Measurements from ENCODE around the gene RNASET2.

The RNASET2 gene

GRCh38 chr6:166937746-166938145 lies 18.6 kb downstream of the RNASET2 start:
- Histone ChIP-seq H3K27ac (ENCODE audit: low read depth, low read length, poor library complexity, severe bottlenecking) (no peak overlapping the region), H3K4me1 (ENCODE audit: insufficient read depth, low read length, severe bottlenecking) (peaks cover 21% of the 10 kb centered on the region), H4K20me1 (ENCODE audit: insufficient read depth, low read length) (no peaks in the 10 kb centered on the region), H3K9ac (ENCODE audit: low read length) (no peak overlapping the region), H3F3A (ENCODE audit: insufficient read depth, low read length) (no peaks in the 10 kb centered on the region), H3K4me3 (ENCODE audit: low read depth, low read length, poor library complexity, severe bottlenecking) (no peak overlapping the region), H3K9me2 (ENCODE audit: low read depth, low read length) (no peaks in the 10 kb centered on the region), H3K4me2 (ENCODE audit: low read length) (no peak overlapping the region), H2AFZ (ENCODE audit: low read length) (no peak overlapping the region), H3K36me3 (ENCODE audit: insufficient read depth, low read length) (peaks cover 72% of the 10 kb centered on the region), H3K9me3 (ENCODE audit: low read length) (no peaks in the 10 kb centered on the region), H3K79me2 (ENCODE audit: insufficient read depth, low read length) (no peaks in the 10 kb centered on the region), H3K27me3 (ENCODE audit: insufficient read depth, low read length) (no peaks in the 10 kb centered on the region)
- no peak for TF ChIP-seq EZH2 (IDR thresholded peaks at IDR 0.05; ENCODE audit: borderline replicate concordance, low read length)
- TF ChIP-seq CTCF (IDR thresholded peaks at IDR 0.05; ENCODE audit: low read length) = no peak

GRCh38 chr6:166936079-166936787 lies 20.1 kb downstream of the RNASET2 start:
- Histone ChIP-seq H2AFZ (ENCODE audit: low read length) (no peak overlapping the region), H3K4me3 (ENCODE audit: low read depth, low read length, poor library complexity, severe bottlenecking) (no peak overlapping the region), H3K27ac (ENCODE audit: low read depth, low read length, poor library complexity, severe bottlenecking) (peak overlapping the region; percentile 67), H3K36me3 (ENCODE audit: insufficient read depth, low read length) (peaks cover 63% of the 10 kb centered on the region), H3F3A (ENCODE audit: insufficient read depth, low read length) (no peaks in the 10 kb centered on the region), H3K9me2 (ENCODE audit: low read depth, low read length) (no peaks in the 10 kb centered on the region), H4K20me1 (ENCODE audit: insufficient read depth, low read length) (no peaks in the 10 kb centered on the region), H3K4me1 (ENCODE audit: insufficient read depth, low read length, severe bottlenecking) (peaks cover 21% of the 10 kb centered on the region), H3K27me3 (ENCODE audit: insufficient read depth, low read length) (no peaks in the 10 kb centered on the region), H3K4me2 (ENCODE audit: low read length) (peak overlapping the region; percentile 50; the same call in 1 of the 2 replicates), H3K9ac (ENCODE audit: low read length) (no peak overlapping the region; the same call in 1 of the 2 replicates), H3K9me3 (ENCODE audit: low read length) (no peaks in the 10 kb centered on the region), H3K79me2 (ENCODE audit: insufficient read depth, low read length) (no peaks in the 10 kb centered on the region)
- no peak for TF ChIP-seq EZH2 (IDR thresholded peaks at IDR 0.05; ENCODE audit: borderline replicate concordance, low read length)
- TF ChIP-seq CTCF (IDR thresholded peaks at IDR 0.05; ENCODE audit: low read length) = no peak

- Histone ChIP-seq H3K4me2 (ENCODE audit: low read length) (no peak overlapping the region), H3K36me3 (ENCODE audit: insufficient read depth, low read length) (peaks cover 59% of the 10 kb centered on the region), H3F3A (ENCODE audit: insufficient read depth, low read length) (no peaks in the 10 kb centered on the region), H3K9ac (ENCODE audit: low read length) (no peak overlapping the region), H2AFZ (ENCODE audit: low read length) (no peak overlapping the region), H3K27ac (ENCODE audit: low read depth, low read length, poor library complexity, severe bottlenecking) (peak overlapping the region; percentile 67), H3K4me3 (ENCODE audit: low read depth, low read length, poor library complexity, severe bottlenecking) (no peak overlapping the region), H3K9me2 (ENCODE audit: low read depth, low read length) (no peaks in the 10 kb centered on the region), H3K9me3 (ENCODE audit: low read length) (no peaks in the 10 kb centered on the region), H3K79me2 (ENCODE audit: insufficient read depth, low read length) (no peaks in the 10 kb centered on the region), H3K27me3 (ENCODE audit: insufficient read depth, low read length) (no peaks in the 10 kb centered on the region), H3K4me1 (ENCODE audit: insufficient read depth, low read length, severe bottlenecking) (peaks cover 23% of the 10 kb centered on the region), H4K20me1 (ENCODE audit: insufficient read depth, low read length) (no peaks in the 10 kb centered on the region)
- no peak for TF ChIP-seq CTCF (IDR thresholded peaks at IDR 0.05; ENCODE audit: low read length)
- no peak for TF ChIP-seq EZH2 (IDR thresholded peaks at IDR 0.05; ENCODE audit: borderline replicate concordance, low read length)
These were observed 21.0 kb downstream of the RNASET2 start for GRCh38 chr6:166935353-166935752.

Data from OCI-LY1 (cell line).